ENCODE measurements around the gene ZNF281.

Gene ZNF281

DNA sequence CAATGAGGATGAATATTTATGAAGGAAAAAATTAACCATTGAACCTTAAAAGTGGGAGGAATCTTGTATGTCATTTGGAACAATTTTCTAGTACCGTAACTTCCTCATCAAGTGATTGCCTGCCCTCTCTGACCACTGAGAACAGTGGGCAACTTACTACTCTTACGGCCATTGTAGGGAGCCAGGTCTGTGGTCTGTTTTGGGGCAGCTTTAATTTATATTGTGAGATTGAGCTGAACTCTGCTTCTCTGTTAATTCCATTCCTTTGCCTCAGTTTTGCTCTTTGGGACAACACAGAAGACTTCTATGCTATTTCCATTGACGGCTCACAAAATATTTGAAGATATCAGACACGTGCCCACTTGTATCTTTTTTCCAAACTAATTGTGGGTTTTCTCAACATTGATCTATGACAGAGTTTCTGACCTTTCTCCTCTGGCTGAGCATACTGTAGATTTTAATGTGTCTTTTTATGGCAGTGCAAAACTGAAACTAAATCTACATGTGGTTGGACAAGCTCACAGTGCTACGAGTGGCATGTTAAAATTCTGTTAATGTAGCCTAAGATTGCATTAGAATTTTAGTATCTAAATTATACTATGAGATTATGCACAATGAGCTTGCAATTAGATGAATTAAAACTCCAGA is 27.8 kb upstream of the ZNF281 start:
- no peak for TF ChIP-seq ZFX (IDR thresholded peaks at IDR 0.05; ENCODE audit: borderline replicate concordance)
- TF ChIP-seq, protein P1, sequence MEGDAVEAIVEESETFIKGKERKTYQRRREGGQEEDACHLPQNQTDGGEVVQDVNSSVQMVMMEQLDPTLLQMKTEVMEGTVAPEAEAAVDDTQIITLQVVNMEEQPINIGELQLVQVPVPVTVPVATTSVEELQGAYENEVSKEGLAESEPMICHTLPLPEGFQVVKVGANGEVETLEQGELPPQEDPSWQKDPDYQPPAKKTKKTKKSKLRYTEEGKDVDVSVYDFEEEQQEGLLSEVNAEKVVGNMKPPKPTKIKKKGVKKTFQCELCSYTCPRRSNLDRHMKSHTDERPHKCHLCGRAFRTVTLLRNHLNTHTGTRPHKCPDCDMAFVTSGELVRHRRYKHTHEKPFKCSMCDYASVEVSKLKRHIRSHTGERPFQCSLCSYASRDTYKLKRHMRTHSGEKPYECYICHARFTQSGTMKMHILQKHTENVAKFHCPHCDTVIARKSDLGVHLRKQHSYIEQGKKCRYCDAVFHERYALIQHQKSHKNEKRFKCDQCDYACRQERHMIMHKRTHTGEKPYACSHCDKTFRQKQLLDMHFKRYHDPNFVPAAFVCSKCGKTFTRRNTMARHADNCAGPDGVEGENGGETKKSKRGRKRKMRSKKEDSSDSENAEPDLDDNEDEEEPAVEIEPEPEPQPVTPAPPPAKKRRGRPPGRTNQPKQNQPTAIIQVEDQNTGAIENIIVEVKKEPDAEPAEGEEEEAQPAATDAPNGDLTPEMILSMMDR (IDR thresholded peaks at IDR 0.05): no peak
- no peak overlapping the region for H3K27ac ChIP-seq

DNA sequence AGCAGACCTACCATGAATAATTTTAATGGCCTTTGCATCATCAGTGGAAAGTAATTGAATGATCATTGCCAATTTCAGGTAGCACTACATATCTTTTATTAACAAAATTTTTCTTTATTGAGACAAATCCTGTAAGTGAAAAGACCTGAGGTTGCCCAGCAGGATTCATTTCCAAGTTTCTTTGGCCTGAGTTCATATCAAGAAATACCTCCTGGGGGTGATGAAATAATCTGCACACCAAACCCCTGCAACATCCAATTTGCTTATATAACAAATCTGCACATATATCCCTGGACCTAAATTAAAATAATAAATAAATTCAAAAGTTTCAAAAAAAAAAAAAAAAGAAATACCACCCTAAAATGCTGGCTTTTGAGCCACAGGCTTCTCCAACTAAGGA is 27.3 kb upstream of the ZNF281 start:
- no peak overlapping the region for H3K27ac ChIP-seq
- TF ChIP-seq ZFX (IDR thresholded peaks at IDR 0.05; ENCODE audit: borderline replicate concordance): no peak
- TF ChIP-seq, protein P1 (IDR thresholded peaks at IDR 0.05): no peak

DNA sequence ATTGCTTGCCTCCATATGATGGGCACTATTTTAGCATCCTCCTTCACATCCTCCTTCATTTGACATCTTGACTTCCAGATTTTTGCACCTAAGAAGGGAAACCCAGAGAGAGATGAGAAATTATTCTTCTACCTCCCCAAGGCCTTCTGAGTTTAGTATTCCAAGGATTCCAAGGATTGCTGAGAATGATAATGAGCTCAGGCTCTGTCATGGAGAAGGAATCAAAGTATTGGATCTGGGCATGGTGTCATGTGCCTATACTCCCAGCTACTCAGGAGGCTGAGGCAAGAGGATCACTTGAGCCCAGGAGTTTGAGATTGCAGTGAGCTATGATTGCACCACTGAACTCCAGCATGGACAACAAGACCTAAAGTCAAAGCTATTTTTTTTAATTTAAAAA is 26.6 kb upstream of the ZNF281 start:
- no peak for TF ChIP-seq ZFX (IDR thresholded peaks at IDR 0.05; ENCODE audit: borderline replicate concordance)
- TF ChIP-seq, protein P1 (IDR thresholded peaks at IDR 0.05): no peak
- H3K27ac ChIP-seq: no peak overlapping the region

DNA sequence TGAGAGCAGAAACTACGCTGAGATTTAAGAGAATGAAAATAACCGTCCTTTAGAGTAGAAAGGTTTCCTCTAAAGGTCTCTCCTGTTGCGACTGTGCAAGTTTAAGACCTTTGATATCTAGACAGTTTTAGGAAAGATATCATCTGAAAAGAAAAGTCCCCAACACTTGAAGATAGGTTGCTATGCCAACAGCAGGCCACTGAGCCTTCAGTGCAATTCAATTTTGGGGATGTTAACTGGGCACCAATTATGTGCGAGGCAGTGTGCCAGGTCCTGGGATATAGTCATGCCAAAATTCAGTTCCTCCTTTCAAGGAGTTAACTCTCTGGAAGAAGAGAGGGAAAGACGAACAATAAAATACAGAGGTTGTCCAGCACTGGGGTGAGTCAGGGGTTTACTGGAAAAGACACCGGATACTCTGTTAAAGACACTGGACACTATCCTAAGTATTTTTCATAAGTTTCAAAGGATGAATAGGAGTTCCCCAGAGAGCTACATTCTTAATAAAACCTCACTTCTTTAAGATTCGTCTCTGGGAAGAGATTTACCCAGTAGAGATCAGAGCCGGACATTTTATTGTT is 25.5 kb upstream of the ZNF281 start:
- no peak overlapping the region for H3K27ac ChIP-seq
- TF ChIP-seq ZFX (IDR thresholded peaks at IDR 0.05; ENCODE audit: borderline replicate concordance): no peak
- TF ChIP-seq, protein P1 (IDR thresholded peaks at IDR 0.05): no peak

DNA sequence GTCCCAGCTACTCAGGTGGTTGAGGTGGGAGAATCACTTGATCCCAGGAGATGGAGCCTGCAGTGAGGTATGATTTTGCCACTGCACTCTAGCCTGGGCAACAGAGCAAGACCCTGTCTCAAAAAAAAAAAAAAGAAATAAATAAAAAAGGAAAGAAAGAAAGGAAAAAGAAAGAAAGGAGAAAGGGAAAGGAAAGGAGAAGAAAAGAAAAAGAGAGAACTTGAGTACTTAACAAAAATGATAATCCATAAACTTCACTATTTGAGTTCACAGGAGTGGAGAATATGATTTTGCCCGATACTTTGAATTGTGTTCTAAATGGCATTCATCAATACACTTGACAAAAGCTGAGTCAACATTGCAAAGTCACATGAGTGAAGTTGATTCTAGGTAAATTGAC is 23.8 kb upstream of the ZNF281 start:
- TF ChIP-seq, protein P1 (IDR thresholded peaks at IDR 0.05): no peak
- no peak for TF ChIP-seq ZFX (IDR thresholded peaks at IDR 0.05; ENCODE audit: borderline replicate concordance)
- H3K27ac ChIP-seq: no peak overlapping the region

DNA sequence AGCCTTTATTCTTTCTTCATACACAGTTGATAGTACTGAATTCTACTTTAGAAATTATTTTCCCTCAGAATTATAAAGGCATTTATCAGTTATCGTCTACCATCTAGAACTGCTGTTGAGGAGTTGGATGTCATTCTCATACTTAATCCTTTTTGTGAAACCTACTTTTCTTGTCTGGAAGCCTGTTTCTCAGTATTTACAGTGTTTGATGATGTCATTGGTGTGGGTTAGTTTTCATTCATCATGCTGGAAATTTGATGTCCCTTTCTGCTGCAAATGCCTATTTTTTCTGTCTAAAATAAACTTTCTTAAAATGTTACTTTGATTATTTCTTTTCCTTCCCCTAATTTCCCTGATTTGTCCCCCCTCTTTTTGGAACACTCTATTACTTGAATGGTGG is 22.8 kb upstream of the ZNF281 start:
- TF ChIP-seq, protein P1 (IDR thresholded peaks at IDR 0.05): no peak
- no peak for TF ChIP-seq ZFX (IDR thresholded peaks at IDR 0.05; ENCODE audit: borderline replicate concordance)
- H3K27ac ChIP-seq: no peak overlapping the region

DNA sequence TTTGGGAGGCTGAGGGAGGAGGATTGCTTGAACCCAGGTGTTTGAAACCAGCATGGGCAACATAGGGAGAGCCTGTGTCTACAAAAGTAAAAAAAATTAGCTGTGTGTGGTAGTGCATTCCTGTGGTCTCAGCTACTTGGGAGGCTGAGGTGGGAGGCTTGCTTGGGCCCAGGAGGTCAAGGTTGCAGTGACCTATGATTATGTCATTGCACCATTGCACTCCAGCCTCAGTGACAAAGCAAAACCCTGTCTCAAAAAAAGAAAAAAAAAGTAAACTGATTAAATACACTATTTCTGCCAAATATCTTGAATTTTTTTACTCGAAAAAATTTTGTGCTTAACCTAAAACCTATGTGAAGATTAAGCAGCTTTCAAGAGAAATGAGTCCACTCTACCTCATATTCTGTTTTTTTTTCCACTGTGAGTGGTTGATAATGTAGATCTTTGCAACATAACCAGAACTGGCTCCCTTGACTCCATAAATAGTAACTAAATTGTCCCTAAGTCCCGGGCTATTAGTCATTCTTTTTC is 19.4 kb upstream of the ZNF281 start:
- TF ChIP-seq ZFX (IDR thresholded peaks at IDR 0.05; ENCODE audit: borderline replicate concordance): no peak
- H3K27ac ChIP-seq: no peak overlapping the region
